ENCODE results near the gene CEACAM1. TPM values are rescaled to one million over a fixed set of nuclear protein-coding genes. Genes with fewer than 3 reads are reported as not detected.

CEACAM1 gene
- total RNA-seq, 1 experiment from 2014 or later: 1.5 TPM

DNA sequence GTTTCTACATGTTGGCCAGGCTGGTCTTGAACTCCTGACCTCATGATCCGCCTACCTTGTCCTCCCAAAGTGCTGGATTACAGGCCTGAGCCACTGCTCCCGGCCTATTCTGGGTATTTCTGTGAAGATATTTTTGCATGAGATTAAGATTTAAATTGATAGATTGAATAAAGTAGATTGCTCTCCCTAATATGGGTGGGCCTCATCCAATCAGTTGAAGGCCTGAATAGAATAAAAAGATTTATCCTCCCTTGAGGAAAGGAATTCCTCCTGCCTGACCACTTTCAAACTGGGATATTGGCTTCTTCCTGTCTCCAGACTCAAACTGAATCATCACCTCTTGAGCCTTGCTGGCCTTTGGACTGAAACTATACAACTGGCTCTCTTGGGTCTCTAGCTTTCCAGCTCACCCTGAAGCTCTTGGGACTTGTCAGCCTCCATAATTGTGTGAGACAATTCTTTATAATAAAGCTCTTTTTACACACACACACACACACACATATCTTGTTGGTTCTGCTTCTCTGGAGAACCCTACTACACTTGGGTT is 49.4 kb downstream of the CEACAM1 start:
- no peak for DNase-seq
- no peak overlapping the region for H3K18ac ChIP-seq (ENCODE audit: insufficient read length, low read depth, low read length)
- H3K36me3 Mint-ChIP-seq (ENCODE audit: insufficient read depth in 1 of 3, low read depth in 3 of 3): peaks cover 0 to 6% (median 3%) of the 10 kb centered on the region in 3 experiments; a peak in 5 of 7 replicates

More for the DNA sequence above, 49.4 kb downstream of the CEACAM1 start:
- peak overlapping the region; percentile 15 for H2BK20ac ChIP-seq (ENCODE audit: low read depth, low read length, poor library complexity, severe bottlenecking)
- H3K14ac ChIP-seq (ENCODE audit: insufficient read depth, low read length): no peak overlapping the region
- H3K27ac ChIP-seq (ENCODE audit: insufficient read length, low read depth, low read length): no peak overlapping the region
- Mint-ChIP-seq H3K9me3 (peaks cover 0 to 2% of the 10 kb centered on the region in 2 experiments; a peak in 1 of 5 replicates), H3K4me1 (peaks cover 37 to 40% of the 10 kb centered on the region in 2 experiments), H3K27me3 (ENCODE audit: low read depth) (no peaks in the 10 kb centered on the region; the same call in none of the 2 replicates), H3K4me3 (no peak overlapping the region), H3K27ac (0 out of 7 replicates have a peak overlapping the region, but pooled peaks of 1 of the 3 experiments have one; percentile 27)
- H2AK5ac ChIP-seq (ENCODE audit: insufficient read length, low read length): no peak overlapping the region
- H3K9me3 ChIP-seq (ENCODE audit: control insufficient read depth, low read depth, low read length): no peaks in the 10 kb centered on the region
- no peaks in the 10 kb centered on the region for H3K27me3 ChIP-seq (ENCODE audit: insufficient read depth, low read length)
- H2BK12ac ChIP-seq (ENCODE audit: insufficient read length, low read depth, low read length): no peak overlapping the region
- H2AFZ ChIP-seq (ENCODE audit: low read length): no peak overlapping the region
- no peak for TF ChIP-seq CTCF (conservative IDR thresholded peaks at IDR 0.05)
- no peak overlapping the region for H3K56ac ChIP-seq (ENCODE audit: insufficient read length, low read depth, low read length)
- H4K20me1 ChIP-seq (ENCODE audit: control insufficient read depth, insufficient read depth, insufficient read length): no peaks in the 10 kb centered on the region
- H3K9ac ChIP-seq (ENCODE audit: extremely low read depth, insufficient read length, low read length): no peak overlapping the region
- no CpG with 5 or more reads among the region's 2 CpGs for WGBS (ENCODE audit: extremely low coverage, insufficient read length, low lambda C conversion rate)
- H3K79me1 ChIP-seq (ENCODE audit: insufficient read depth, low read depth, low read length, poor library complexity, severe bottlenecking): no peaks in the 10 kb centered on the region
- H2BK15ac ChIP-seq (ENCODE audit: low read depth, low read length): no peak overlapping the region
- no peak overlapping the region for H2BK120ac ChIP-seq (ENCODE audit: low read depth, low read length, poor library complexity, severe bottlenecking)
- no peaks in the 10 kb centered on the region for H3K23me2 ChIP-seq (ENCODE audit: insufficient read length, low read depth, low read length, poor library complexity, severe bottlenecking)
- no peak overlapping the region for H4K5ac ChIP-seq (ENCODE audit: insufficient read length, low read depth, low read length)
- H2BK5ac ChIP-seq (ENCODE audit: insufficient read length, low read length): no peak overlapping the region
- H4K8ac ChIP-seq (replicated peaks; ENCODE audit: insufficient read length, low read depth, low read length): no peak overlapping the region
- H3K4me2 ChIP-seq (ENCODE audit: insufficient read depth, insufficient read length, low read length): no peak overlapping the region
- no peak overlapping the region for H3K4ac ChIP-seq (ENCODE audit: low read depth, low read length)
- no peak overlapping the region for H4K91ac ChIP-seq (ENCODE audit: insufficient read length, low read depth, low read length)
- no peak overlapping the region for H3K23ac ChIP-seq (ENCODE audit: insufficient read length, low read depth, low read length)
- H3K4me1 ChIP-seq (ENCODE audit: insufficient read depth, low read length): peaks cover 11% of the 10 kb centered on the region; the same call in 1 of the 2 replicates
- H3T11ph ChIP-seq (ENCODE audit: low read length): no peak overlapping the region
- H3K79me2 ChIP-seq (ENCODE audit: insufficient read depth, low read length): no peaks in the 10 kb centered on the region
